SK-MEL-5 (cell line): ENCODE measurements around the gene ZNF548. TPM values are rescaled to one million over a fixed set of nuclear protein-coding genes. Genes with fewer than 3 reads are reported as not detected.

Experiments
- DNase-seq: peaks from one replicate; pipeline ENCODE4 v3.0.0-alpha.2; 2016; ENCODE audit warnings: low read depth, low spot score
- in situ Hi-C: cut with HindIII; loops from 2 replicates; pipeline ENCODE4 v1.10.0; 2016; ENCODE audit warnings: low sequenced_read_pairs, high pct_unique_total_duplicates, low pct_unique_long_range_greater_than_20kb
- total RNA-seq: library from RNA; depleted of rRNA; stranded (reverse); fragments of >200 nt; shearing (Covaris generic); gene quantifications from 2 replicates; pipeline ENCODE4 v1.2.3, GENCODE V29; 2014

Gene ZNF548
- total RNA-seq, 1 experiment from 2014 or later = 12.7 TPM

DNA sequence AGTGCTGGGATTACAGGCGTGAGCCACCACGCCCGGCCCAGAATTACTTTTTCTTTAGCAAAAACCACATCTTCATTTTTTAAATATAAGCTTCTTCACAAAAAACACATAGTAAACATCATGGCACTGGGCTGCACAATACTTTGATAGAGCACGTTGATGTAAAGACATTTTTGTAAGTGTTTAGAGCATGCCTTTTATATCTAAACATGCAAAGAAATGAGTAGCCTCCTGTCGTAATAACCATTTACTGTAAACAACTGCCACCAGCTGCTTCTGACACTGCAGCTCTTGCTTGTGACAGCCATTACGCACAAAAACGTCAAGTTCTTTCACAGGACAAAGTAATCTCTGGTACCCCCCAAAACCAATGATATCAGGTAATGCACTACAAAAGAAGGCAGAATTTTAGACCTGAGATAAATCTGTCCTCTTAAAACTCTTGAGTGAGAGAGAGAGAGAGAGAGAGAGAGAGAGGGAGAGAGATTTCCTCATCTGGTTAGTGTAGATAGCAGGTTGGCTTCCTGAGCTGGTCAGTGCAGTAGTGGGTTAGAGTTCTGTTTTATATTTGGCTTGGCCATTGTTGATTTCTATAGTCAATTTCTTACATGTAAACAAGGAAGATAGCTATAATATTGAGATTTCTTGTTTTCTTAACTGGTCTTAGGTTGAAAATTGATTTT, 6.7 kb upstream of the ZNF548 start:
- in situ Hi-C loops = no loop called here
- no peak for DNase-seq

DNA sequence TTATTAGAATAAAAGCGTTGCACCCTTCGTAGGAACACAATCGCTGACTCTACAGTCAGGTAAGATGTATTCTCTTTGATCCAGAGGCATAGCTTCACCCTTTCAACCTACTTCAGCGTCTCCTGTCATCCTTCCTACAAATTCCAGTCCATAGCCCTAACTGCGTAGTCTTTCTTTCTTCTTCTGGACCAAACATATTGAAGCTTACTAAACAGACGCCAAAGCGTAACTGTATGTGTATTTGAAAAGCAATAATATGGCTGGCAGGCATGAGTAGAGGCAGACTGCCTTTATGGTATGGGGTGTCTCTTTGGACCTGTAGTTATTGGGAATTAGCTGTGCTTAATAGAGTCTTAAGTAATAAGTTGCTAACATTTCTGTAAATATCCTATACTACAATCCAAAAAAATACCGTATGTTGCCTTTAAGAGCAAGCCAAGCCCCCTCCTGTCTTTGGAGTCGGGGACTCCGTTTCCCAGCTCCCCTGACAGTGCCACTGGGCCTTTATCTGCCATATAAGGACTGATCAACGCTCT, 392 bp upstream of the ZNF548 start:
- DNase-seq = no peak
- in situ Hi-C loops = no loop called here

DNA sequence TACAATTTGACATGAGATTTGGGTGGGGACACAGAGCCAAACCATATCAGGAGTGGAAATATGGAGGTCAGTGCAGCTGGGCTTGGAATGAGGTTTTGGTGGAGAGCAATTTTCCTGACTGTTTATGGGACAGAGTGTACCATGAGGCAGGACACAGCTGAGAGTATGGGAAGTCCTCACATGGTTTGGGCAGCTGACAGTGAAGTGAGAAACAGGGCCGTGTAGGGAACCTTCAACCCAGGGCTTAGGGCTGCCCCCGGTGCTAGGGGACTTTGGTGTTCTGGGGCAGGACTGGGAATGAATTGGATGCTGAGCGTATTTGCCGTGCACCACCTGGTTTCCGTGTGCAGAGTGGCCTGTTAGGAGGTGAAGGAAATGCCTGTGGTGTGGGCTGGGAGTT, 6.1 kb downstream of the ZNF548 start:
- in situ Hi-C loops = no loop called here
- DNase-seq = no peak

DNA sequence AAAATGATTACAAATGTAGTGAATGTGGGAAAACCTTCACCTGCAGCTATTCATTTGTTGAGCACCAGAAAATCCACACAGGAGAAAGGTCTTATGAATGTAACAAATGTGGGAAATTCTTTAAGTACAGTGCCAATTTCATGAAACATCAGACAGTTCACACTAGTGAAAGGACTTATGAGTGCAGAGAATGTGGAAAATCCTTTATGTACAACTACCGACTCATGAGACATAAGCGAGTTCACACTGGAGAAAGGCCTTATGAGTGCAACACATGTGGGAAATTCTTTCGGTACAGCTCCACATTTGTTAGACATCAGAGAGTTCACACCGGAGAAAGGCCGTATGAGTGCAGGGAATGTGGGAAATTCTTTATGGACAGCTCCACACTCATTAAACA, 9.2 kb downstream of the ZNF548 start:
- in situ Hi-C loops = no loop called here
- no peak for DNase-seq

DNA sequence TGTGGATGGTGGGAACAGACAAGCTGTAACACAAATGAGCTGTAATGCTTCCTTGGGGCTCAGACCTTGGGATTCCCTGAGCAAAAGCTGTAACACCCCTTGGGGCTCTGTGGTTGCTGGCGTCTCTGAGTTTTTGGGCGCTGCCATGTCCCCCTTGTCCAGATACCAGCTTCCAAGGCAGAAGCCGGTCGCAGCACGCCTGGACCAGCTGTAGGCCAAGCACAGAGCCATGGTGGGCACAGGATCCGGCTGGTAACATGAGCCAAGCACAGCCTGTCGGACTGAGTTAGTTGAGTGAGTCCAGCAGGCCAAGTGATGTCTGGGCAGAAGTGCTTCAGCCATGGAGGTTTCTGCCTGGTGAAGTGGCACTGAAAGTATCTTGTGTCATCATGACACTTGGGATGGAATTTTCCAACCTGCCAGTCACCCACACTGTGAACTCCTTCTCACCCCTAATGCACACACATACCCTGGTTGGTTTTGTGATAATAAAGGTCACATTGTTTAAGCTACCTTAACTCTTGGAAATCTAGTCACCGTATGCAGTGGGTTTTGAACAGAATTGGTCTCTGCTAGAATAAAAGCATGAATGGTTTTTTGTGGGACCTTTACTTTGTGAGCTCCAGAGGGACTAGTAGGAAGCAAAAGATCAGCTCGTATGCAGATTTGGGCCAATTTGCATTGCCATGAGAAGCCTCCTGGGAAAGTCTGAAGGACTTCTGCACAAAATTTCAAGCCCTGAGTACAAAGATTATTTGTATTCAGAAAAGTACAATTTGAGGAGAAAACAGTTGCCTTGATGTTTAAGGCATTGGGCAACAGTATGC, 14.3 kb downstream of the ZNF548 start:
- in situ Hi-C loops = no loop called here
- DNase-seq = no peak

DNA sequence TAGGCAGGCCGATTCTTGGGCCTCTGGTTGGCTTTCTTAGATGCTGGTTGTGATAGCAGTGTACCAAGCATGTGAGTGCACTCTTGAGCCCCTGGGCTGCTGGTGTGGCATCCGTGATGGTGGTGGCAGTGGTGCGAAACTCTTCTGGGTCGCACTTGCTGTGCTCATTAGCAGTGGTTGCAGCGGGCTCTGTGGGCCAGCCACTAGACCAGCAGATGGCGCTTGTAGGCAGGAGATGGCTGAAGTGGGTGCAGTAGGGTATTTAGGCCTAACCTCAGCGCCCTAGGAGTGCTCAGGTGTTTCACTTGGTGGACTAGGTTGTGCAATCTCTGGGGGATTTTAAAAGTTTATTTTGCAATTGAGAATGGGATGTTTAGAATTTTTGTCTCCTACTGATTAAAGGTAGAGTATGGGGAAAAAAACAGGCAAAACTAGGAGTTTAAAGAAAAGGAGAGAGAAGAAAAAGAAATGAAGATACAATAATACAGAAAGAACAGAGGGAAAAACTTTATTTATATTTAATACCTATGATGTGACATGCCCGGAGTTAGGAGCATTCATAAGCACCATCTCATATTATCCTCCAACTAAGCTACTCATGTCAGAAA, 17.0 kb downstream of the ZNF548 start:
- DNase-seq = peak; percentile 55
- in situ Hi-C loops = no loop called here

DNA sequence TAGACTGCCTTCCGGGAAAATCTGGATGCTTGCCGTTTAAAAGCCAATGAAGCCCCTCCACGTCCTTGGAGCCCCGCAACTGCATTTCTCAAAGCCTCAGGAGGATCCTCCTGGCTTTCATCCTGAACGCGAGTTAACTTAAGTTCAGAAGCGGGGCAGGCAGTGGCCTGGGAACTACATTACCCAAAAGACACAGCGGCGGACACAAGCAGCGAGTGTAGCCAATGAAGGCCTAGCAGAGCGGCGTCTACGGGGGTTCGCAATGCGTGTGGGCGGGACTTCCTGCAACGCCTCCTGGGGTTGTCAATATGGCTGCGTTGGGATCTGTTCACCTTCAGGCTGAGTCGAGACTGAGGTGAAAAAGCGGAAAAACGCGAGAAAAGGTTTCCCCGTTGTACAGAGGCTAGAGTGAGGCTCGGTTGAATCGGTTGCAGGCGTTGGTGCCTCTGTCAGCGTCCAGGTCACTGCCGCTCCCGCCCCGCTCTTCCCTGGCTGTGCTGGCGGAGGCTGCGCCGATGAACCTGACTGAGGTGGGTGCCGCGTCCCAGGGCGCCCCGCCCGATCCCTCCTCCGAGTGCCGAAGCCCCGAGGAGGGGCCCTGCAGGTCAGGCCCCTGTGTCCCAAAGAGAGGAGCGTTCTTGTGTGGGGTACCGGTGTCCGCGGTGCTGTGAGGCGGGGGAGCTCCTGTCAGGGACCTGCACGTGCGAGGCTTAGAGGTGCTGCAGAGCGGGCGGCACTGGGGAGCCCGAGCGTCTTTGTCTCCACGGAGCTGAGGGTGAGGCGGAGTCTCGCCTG, 21.4 kb downstream of the ZNF548 start, which contains the start of gene ZNF17:
Gene ZNF17, plus strand, starts transcription at position 285 of the 795 bp plus-strand sequence. CDS start 2,455 bp downstream, outside the sequence.
- in situ Hi-C loops = no loop called here
- peak; percentile 93 for DNase-seq

DNA sequence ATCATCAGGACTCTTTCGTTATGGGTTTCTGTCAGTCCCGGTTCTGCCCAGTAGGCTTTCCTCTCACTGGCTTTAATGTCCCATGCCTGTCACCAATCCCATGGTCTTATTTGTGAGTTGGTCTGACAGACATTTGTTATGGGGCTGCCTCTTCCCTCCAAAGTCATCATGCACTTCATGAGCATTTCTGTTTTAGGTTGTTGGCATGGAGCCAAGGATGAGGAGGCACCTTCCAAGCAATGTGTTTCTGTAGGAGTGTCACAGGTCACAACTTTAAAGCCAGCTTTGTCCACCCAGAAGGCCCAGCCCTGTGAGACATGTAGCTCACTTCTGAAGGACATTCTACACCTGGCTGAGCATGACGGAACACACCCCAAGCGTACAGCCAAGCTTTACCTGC, 29.8 kb downstream of the ZNF548 start:
- no peak for DNase-seq
- in situ Hi-C loops = no loop called here

DNA sequence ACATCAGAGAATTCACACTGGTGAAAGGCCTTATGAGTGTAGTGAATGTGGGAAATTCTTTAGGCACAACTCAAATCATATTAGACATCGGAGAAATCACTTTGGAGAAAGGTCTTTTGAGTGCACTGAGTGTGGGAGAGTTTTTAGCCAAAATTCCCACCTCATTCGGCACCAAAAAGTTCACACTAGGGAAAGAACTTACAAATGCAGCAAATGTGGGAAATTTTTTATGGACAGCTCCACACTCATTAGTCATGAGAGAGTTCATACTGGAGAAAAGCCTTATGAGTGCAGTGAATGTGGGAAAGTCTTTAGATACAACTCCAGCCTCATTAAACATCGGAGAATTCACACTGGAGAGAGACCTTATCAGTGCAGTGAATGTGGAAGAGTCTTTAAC, 31.4 kb downstream of the ZNF548 start:
- in situ Hi-C loops = no loop called here
- no peak for DNase-seq

DNA sequence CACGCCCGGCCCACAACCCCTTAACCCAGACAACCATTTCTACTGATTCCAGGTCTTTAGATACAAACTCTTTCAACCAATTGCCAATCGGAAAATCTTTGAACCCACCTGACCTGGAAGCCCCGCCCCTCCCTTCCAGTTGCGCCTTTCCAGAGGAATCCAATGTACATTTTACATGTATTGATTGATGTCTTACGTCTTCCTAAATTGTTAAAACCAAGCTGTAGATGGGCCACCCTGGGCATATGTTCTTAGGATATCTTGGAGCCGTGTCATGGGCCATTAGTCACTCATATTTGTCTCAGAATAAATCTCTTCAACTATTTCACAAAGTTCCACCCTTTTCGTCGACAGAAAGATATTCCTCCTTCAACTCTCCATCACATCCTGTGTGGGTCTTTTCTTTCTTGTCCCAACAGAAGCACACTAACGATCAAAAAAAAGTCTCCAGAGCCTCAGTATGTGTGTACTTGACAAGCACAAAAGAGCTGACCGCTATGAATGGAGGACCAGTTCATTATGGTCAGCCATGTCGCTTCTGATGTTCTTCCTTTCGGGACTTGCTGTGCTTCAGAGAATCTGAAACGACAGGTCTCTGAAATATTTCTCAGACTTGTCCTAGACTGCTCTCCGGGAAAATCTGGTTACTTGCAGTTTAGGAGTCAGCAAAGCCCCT, 44.9 kb downstream of the ZNF548 start:
- in situ Hi-C loops = no loop called here
- no peak for DNase-seq

DNA sequence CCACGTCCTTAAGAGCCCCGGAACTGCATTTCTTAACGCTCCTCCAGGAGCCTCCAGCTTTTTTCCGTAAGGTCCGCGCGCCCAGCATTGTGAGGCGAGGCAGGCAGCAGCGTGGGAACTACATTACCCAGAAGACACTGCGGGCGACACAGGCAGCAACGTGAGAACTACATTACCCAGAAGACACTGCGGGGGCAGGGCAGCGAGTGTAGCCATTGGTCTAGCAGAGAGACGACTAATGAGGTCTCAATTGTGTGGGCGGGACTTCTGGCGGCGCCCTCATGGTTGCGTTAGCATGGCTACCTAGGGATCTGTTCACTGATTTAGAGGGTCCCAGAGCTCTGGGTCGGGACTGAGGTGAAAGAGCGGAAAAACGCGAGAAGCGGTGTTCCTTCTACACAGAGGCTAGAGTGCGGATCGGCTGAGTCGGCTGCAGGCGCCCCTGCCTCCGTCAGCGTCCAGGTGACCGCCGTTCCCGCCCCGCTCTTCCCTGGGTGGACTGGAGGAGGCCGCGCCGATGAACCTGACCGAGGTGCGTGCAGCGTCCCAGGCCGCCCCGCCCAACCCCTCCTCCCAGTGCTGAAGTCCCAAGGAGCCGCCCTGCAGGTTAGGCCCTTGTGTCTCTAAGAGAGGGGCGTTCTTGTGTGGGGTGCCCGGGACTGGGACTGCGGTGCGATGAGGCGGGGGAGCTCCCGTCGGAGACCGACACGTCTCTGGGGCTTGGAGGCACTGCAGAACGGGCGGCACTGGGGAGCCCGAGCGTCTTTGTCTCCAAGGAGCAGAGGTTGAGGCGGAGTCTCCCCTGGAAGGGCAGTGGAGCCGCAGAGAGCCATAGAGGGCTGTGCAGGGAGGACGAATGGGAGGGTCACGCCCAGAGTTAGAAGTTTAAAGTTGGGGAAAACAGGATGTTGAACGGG, 45.7 kb downstream of the ZNF548 start, which contains the start of gene ZNF749:
Gene ZNF749, plus strand, starts transcription at position 264 of the 917 bp plus-strand sequence. Its CDS starts 254 bp downstream, at position 518.
- in situ Hi-C loops = no loop called here
- peak; percentile 98 for DNase-seq

DNA sequence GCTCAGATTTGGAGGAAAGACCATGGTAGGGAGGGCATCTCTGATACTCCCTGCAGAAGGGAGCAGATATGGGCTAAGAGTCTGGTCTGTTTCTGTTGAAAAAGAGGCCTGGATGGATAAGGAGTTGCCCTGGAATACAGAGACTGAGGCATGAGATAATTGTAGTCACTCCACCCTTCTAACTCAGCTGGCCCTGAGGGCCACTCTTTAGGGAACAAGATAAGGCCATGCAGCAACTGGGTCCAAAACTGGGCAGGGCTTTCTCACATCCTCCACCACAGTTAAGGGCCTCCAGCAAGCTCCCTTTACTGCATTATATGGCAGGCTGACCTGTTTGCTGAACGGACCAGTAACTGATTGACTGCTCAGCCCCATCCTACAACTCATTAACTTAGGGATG, 46.8 kb downstream of the ZNF548 start:
- no peak for DNase-seq
- in situ Hi-C loops = no loop called here

DNA sequence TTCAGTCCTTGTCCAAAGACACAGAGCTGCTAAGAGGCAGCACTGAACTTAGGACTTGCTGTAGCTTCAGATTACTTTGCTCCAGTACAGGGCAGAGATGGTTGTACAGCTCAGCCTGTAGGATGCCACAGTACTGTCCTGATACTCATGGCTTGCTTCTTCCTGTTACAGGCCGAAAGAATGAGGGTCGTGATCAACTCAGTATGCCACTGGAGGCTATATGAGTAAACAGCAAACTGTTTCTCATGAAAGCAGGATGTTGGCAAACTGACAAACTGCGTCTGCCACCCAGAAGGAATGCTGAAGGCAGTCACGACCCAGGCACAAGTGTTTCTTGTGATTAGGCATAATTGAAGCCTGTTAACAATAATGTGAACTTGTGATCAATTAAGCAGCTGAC, 48.3 kb downstream of the ZNF548 start:
- DNase-seq = no peak
- in situ Hi-C loops = no loop called here

DNA sequence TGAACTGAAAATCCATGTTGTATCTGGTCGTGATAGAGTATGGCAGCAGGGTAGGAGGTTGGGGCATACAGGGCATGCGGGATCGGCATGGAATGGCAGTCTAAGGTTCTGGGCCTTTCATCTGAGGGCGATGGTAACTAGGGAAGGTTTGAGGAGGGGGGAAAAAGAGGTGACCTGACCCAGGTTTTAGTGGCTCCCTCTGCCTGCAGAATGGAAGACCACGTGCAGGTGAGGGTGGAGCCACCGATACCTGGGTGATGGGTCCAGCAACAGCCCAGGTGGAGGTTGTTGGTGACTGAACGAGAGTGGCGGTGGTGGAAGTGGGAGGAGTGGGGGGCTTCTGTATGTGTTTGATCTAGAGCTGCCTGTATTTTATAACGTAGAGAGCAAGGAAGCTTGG, 49.3 kb downstream of the ZNF548 start:
- no peak for DNase-seq
- in situ Hi-C loops = no loop called here

DNA sequence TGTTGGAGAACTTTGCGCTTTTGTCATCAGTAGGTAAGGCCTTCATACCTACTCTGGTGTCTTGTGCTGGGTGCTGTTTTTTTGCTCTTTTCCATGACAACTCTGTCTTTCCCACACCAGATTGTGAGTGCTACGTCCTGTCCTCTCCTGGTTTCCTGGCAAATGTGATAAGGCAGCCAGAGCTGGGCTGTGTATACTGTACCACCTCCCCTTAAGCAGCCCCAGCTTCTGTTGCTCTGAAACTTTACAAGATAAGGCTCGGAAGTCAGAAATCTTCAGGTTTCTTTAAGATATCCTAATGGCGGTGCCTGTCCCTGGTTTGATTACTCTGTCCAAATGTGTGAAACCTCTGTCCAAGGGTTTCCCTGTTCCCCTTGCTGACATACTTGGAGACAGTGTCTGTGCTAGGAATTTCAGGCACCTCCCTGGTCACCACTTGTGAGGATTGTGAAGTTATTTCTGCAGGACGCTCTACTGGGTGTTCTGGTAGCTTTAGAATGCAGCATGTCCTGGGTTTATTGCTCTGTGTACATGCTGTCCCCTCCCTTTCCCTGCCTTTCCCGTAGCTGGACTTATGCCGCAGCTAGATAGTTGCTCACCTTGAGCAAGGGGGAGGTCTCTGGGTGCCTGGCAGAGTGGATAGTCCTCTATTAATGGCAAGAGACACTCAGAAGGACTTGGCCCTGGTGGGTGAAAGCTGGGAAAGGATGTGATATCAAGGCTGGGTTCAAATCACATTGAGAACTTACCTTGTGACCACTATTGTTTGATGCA, 52.5 kb downstream of the ZNF548 start:
- in situ Hi-C loops = no loop called here
- no peak for DNase-seq
